A673 (cell line): Measurements from ENCODE around the gene SSMEM1. TPM values are rescaled to one million over a fixed set of nuclear protein-coding genes. Genes with fewer than 3 reads are reported as not detected.

Source experiments
- BruUV-seq: library from RNA; stranded (reverse); fragments of 400-500 nt; replicated peaks from 2 replicates; lab custom pipeline; 2021; lab: Mats Ljungman, UMichigan
- CTCF ChIA-PET: fragments of 300-600 bp; sonication (Branson Sonifier 250); formaldehyde crosslinking; loops from one replicate; lab custom pipeline; 2022; ENCODE audit warnings: antibody characterized with exemption; lab: Charles Lee
- POLR2A ChIA-PET: fragments of 300-600 bp; sonication (Branson Sonifier 250); formaldehyde crosslinking; loops from one replicate; lab custom pipeline; 2022; ENCODE audit warnings: antibody characterized with exemption; ENCODE audit not compliant: low non-redundant PET; lab: Charles Lee
- DNase-seq: peaks from one replicate; pipeline ENCODE4 v3.0.0-alpha.2; 2015; ENCODE audit warnings: low spot score
- H3K27ac ChIP-seq: fragments of 200-600 bp; sonication (generic); 2 replicates; pipeline ENCODE4 v1.5.1; 2016; ENCODE audit warnings: mixed run types, low read depth, mild to moderate bottlenecking, mixed read lengths, antibody characterized with exemption, low read length; ENCODE audit not compliant: poor library complexity, severe bottlenecking
- H3K27me3 ChIP-seq: fragments of 200-600 bp; sonication (generic); replicated peaks from 2 replicates; pipeline ENCODE4 v1.6.1; 2017; ENCODE audit warnings: mixed run types, low read depth, mild to moderate bottlenecking, mixed read lengths, antibody characterized with exemption, low read length; ENCODE audit not compliant: insufficient read depth, poor library complexity
- H3K36me3 ChIP-seq: fragments of 200-600 bp; sonication (generic); 2 replicates; pipeline ENCODE4 v1.6.1; 2016; ENCODE audit warnings: mixed run types, mild to moderate bottlenecking, mixed read lengths, antibody characterized with exemption, low read length; ENCODE audit not compliant: insufficient read depth, poor library complexity, severe bottlenecking
- H3K4me1 ChIP-seq: fragments of 200-600 bp; sonication (generic); 2 replicates; pipeline ENCODE4 v1.6.1; 2017; ENCODE audit warnings: mixed run types, mild to moderate bottlenecking, mixed read lengths, antibody characterized with exemption, low read length; ENCODE audit not compliant: insufficient read depth, poor library complexity, severe bottlenecking
- H3K4me3 ChIP-seq: fragments of 200-600 bp; sonication (generic); 2 replicates; pipeline ENCODE4 v1.5.1; 2016; ENCODE audit warnings: low read depth, mixed run types, mild to moderate bottlenecking, mixed read lengths, low read length; ENCODE audit not compliant: poor library complexity, severe bottlenecking
- H3K9me3 ChIP-seq: fragments of 200-600 bp; sonication (generic); 2 replicates; pipeline ENCODE4 v1.6.1; 2016; ENCODE audit warnings: mixed run types, low read depth, mild to moderate bottlenecking, mixed read lengths, antibody characterized with exemption, low read length; ENCODE audit not compliant: poor library complexity, severe bottlenecking
- EZH2 ChIP-seq: fragments of 200-600 bp; sonication (generic); IDR thresholded peaks from 2 replicates; pipeline ENCODE4 v1.6.1; 2017; ENCODE audit warnings: borderline replicate concordance, low read depth, mild to moderate bottlenecking, mixed read lengths, antibody characterized with exemption, low read length; ENCODE audit not compliant: poor library complexity, severe bottlenecking
- intact Hi-C: fragments of 100-400 bp; cut with micrococcal nuclease; formaldehyde crosslinking; loops from one replicate; pipeline ENCODE4 v1.10.0; 2022; ENCODE audit not compliant: unreplicated experiment
- total RNA-seq: library from RNA; stranded (reverse); gene quantifications from 2 replicates; pipeline ENCODE4 v1.2.3, GENCODE V29; 2021
- TF ChIP-seq, protein P1 (sequence below): fragments of 300-800, 200-600 bp; sonication (generic); conservative IDR thresholded peaks from 2 replicates; pipeline ENCODE4 v1.5.1; 2017; ENCODE audit warnings: low read depth, mild to moderate bottlenecking, antibody characterized with exemption, low read length, moderate library complexity, mixed read lengths

Gene SSMEM1
- total RNA-seq, 1 experiment from 2014 or later, result not detected

DNA sequence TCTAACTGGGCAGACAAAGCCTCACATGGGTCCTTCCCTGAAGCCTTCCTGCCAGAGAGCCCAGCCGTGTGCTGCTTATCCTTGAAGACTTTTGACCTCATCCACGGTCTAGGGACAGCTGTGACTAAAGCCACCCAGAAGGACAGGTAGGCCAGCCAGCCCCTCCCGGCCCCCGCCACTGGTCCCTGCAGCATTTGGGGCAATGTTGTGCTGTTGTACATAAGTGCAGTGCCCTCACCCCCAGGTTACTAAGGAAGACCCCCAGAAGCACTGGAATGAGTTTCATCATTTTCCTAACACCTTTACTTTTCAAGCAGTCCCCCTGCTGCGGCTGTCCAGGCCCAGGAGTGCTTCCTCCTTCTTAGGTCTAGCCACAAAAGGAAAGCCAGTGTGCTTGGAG, 45.5 kb upstream of the SSMEM1 start:
- H3K4me1 ChIP-seq, result no peaks in the 10 kb centered on the region
- H3K27ac ChIP-seq, result no peak overlapping the region
- H3K9me3 ChIP-seq, result no peaks in the 10 kb centered on the region
- CTCF ChIA-PET, result no interaction called here
- no TSS peak for BruUV-seq
- H3K27me3 ChIP-seq, result no peaks in the 10 kb centered on the region
- intact Hi-C loops, result no loop called here
- H3K4me3 ChIP-seq, result no peak overlapping the region
- POLR2A ChIA-PET, result no interaction called here
- TF ChIP-seq, protein P1, sequence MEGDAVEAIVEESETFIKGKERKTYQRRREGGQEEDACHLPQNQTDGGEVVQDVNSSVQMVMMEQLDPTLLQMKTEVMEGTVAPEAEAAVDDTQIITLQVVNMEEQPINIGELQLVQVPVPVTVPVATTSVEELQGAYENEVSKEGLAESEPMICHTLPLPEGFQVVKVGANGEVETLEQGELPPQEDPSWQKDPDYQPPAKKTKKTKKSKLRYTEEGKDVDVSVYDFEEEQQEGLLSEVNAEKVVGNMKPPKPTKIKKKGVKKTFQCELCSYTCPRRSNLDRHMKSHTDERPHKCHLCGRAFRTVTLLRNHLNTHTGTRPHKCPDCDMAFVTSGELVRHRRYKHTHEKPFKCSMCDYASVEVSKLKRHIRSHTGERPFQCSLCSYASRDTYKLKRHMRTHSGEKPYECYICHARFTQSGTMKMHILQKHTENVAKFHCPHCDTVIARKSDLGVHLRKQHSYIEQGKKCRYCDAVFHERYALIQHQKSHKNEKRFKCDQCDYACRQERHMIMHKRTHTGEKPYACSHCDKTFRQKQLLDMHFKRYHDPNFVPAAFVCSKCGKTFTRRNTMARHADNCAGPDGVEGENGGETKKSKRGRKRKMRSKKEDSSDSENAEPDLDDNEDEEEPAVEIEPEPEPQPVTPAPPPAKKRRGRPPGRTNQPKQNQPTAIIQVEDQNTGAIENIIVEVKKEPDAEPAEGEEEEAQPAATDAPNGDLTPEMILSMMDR, result no peak
- TF ChIP-seq EZH2, result no peak
- peaks cover 47% of the 10 kb centered on the region for H3K36me3 ChIP-seq
- DNase-seq, result no peak

DNA sequence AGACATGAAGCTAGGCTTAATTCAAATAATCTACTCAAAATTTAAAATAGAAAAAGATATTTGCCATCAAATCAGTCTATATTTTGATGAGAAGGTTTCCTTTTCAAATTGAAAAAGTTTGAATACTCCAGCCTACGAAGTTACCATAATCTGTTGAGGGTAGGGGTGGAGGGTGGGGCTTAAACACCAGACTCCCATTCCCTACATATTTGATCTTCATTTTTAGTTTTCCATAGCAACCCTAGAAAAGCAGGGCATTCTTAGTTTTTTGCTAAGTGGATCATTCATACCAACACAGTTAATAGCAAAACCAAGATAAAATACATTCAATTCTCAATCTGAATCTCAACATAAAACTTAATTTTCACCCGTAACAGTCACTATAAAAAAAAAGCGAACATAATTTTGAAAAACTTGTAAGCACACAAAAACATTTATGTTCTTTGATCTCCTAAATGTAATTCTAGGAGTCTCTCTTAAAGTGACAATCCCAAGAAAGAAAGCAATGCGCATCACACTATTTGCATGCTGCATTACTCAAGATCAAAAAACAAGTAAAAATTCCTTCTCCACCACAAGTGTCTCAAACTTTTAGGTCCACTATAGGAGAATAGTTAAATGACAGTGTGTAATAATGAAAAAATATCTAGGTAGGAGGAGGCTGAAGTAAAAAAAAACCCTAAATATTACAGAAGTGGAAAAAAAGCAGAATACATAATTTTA, 33.3 kb upstream of the SSMEM1 start:
- H3K36me3 ChIP-seq, result peaks cover 61% of the 10 kb centered on the region
- TF ChIP-seq EZH2, result no peak
- TF ChIP-seq, protein P1, result no peak
- H3K4me1 ChIP-seq, result no peaks in the 10 kb centered on the region
- CTCF ChIA-PET, result no interaction called here
- POLR2A ChIA-PET, result no interaction called here
- intact Hi-C loops, result no loop called here
- no peaks in the 10 kb centered on the region for H3K27me3 ChIP-seq
- no TSS peak for BruUV-seq
- no peak overlapping the region for H3K4me3 ChIP-seq
- H3K9me3 ChIP-seq, result no peaks in the 10 kb centered on the region
- no peak for DNase-seq
- no peak overlapping the region for H3K27ac ChIP-seq

DNA sequence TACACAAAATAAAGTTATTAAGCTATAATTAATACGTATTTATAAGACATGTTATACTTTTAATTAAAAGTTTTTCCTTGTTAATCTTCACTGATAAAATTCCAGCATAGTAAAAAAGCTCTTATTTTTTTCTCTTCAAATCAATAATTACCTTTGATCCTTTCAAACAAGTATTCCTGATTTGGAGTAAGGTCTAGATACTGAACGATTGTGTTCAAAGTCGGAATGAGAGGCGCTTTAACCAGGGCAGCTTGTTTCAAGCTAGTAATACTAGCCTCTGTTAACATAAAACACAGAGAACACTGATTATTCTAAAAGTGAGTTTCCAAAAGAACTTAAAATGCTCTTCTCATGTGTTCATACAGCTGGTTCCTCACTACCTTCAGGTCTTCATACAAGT, 29.4 kb upstream of the SSMEM1 start:
- no peak for TF ChIP-seq EZH2
- TF ChIP-seq, protein P1, result no peak
- ChIA-PET POLR2A (interaction anchor here (0.7 kb wide), 1 partner anchor 179 kb away, joined by 3 read pairs; no protein-coding TSS in a partner anchor), CTCF (no interaction called here)
- H3K27ac ChIP-seq, result no peak overlapping the region
- H3K27me3 ChIP-seq, result no peaks in the 10 kb centered on the region
- intact Hi-C loops, result no loop called here
- no peak for DNase-seq
- peaks cover 61% of the 10 kb centered on the region for H3K36me3 ChIP-seq
- no peaks in the 10 kb centered on the region for H3K9me3 ChIP-seq
- no peak overlapping the region for H3K4me3 ChIP-seq
- BruUV-seq, result no TSS peak
- H3K4me1 ChIP-seq, result no peaks in the 10 kb centered on the region
